GM12878 (cell line): ENCODE measurements around the gene BTNL2. TPM values are rescaled to one million over a fixed set of nuclear protein-coding genes. Genes with fewer than 3 reads are reported as not detected.

ENCODE experiments used
- ATAC-seq: fragments of 200-7000 bp; cut with Tn5 transposase; 3 replicates; pipeline ENCODE4 v1.9.1; 2020; ENCODE audit warnings: mild to moderate bottlenecking, moderate library complexity
- BruUV-seq: library from RNA; stranded (reverse); fragments of 400-500 nt; replicated peaks from 2 replicates; lab custom pipeline; 2021; lab: Mats Ljungman, UMichigan
- CTCF ChIA-PET: fragments of 300-600 bp; sonication (Branson Sonifier 250); formaldehyde crosslinking; extraction: SDS; loops from one replicate; lab custom pipeline; 2021; ENCODE audit warnings: inconsistent platforms; lab: Yijun Ruan, JAX
- POLR2A ChIA-PET: fragments of 350-600 bp; formaldehyde crosslinking; extraction: SDS; loops from one replicate; lab custom pipeline; 2021; ENCODE audit warnings: inconsistent platforms; lab: Charles Lee
- RAD21 ChIA-PET: fragments of 300-600 bp; sonication (Branson Sonifier 250); formaldehyde crosslinking; loops from one replicate; lab custom pipeline; 2023; ENCODE audit warnings: antibody characterized with exemption; ENCODE audit not compliant: unreplicated experiment; lab: Charles Lee
- SMC1A ChIA-PET: fragments of 300-600 bp; sonication (Branson Sonifier 250); formaldehyde crosslinking; loops from one replicate; lab custom pipeline; 2023; ENCODE audit not compliant: unreplicated experiment, uncharacterized antibody; lab: Charles Lee
- DNase-seq: peaks from one replicate; pipeline ENCODE4 v3.0.0-alpha.2; 2011; ENCODE audit warnings: low read depth, low spot score
- FAIRE-seq: peaks from 3 replicates; lab custom pipeline; 2011; peaks lifted over from hg19 to GRCh38; lab: Jason Lieb, UNC
- H2AFZ ChIP-seq: 2 replicates; pipeline ENCODE4 v1.6.0; 2011; ENCODE audit warnings: low read depth, low read length, control low read depth; ENCODE audit not compliant: control insufficient read depth
- H3K27ac ChIP-seq: 2 replicates; pipeline ENCODE4 v1.5.1; 2011; ENCODE audit warnings: control low read depth; ENCODE audit not compliant: control insufficient read depth, insufficient read depth
- H3K27me3 ChIP-seq, 2 experiments: replicated peaks in 1 of 2; 2 replicates each; pipeline versions ENCODE4 v1.6.0 to v1.6.1; 2011; ENCODE audit warnings: low read length in 1 of 2; ENCODE audit not compliant: control insufficient read depth in 2 of 2, insufficient read depth in 2 of 2
- H3K36me3 ChIP-seq, 2 experiments: 2 replicates each; pipeline ENCODE4 v1.5.1; 2011; ENCODE audit warnings: low read length in 1 of 2; ENCODE audit not compliant: control insufficient read depth in 2 of 2, insufficient read depth in 2 of 2
- H3K4me1 ChIP-seq: 2 replicates; pipeline ENCODE4 v1.6.1; 2011; ENCODE audit warnings: mild to moderate bottlenecking, low read length, moderate library complexity, mixed read lengths; ENCODE audit not compliant: control insufficient read depth, insufficient read depth
- H3K4me2 ChIP-seq: 2 replicates; pipeline ENCODE4 v1.6.0; 2011; ENCODE audit warnings: control low read depth; ENCODE audit not compliant: control insufficient read depth, insufficient read depth
- H3K4me3 ChIP-seq: fragments of 200-600 bp; sonication (generic); 2 replicates; pipeline ENCODE4 v1.5.1; 2016
- H3K79me2 ChIP-seq: 2 replicates; pipeline ENCODE4 v1.6.0; 2011; ENCODE audit warnings: low read length; ENCODE audit not compliant: control insufficient read depth, insufficient read depth
- H3K9ac ChIP-seq: 2 replicates; pipeline ENCODE4 v1.8.0; 2011; ENCODE audit warnings: low read length, control low read depth, mixed read lengths; ENCODE audit not compliant: control insufficient read depth, insufficient read depth
- H3K9me3 ChIP-seq: replicated peaks from 3 replicates; pipeline ENCODE4 v1.5.1; 2011; ENCODE audit warnings: mild to moderate bottlenecking, low read length; ENCODE audit not compliant: control insufficient read depth, insufficient read depth
- H4K20me1 ChIP-seq: 2 replicates; pipeline ENCODE4 v1.6.0; 2011; ENCODE audit not compliant: control insufficient read depth, insufficient read depth
- NFXL1 ChIP-seq: fragments of 450-650 bp; IDR thresholded peaks from 2 replicates; pipeline ENCODE4 v1.6.1; 2017; ENCODE audit warnings: antibody characterized with exemption, mild to moderate bottlenecking, borderline replicate concordance
- NFYB ChIP-seq: IDR thresholded peaks from 2 replicates; pipeline ENCODE4 v1.6.1; 2011; ENCODE audit warnings: low read depth, mild to moderate bottlenecking, low read length, improper control_type of control experiment, moderate library complexity; ENCODE audit not compliant: insufficient read depth
- NR2C2 ChIP-seq: IDR thresholded peaks from 2 replicates; pipeline ENCODE4 v1.6.1; 2011; ENCODE audit warnings: borderline replicate concordance, low read depth; ENCODE audit not compliant: control insufficient read depth, insufficient read length
- NR2F1 ChIP-seq: fragments of 450-650 bp; conservative IDR thresholded peaks from 2 replicates; pipeline ENCODE4 v1.6.1; 2017; ENCODE audit warnings: mild to moderate bottlenecking
- RB1 ChIP-seq: fragments of 450-650 bp; formaldehyde crosslinking; IDR thresholded peaks from 2 replicates; pipeline ENCODE4 v1.6.1; 2017; ENCODE audit warnings: mild to moderate bottlenecking, borderline replicate concordance
- YY1 ChIP-seq: IDR thresholded peaks from 2 replicates; pipeline ENCODE4 v1.6.1; 2011; ENCODE audit warnings: low read depth, mild to moderate bottlenecking, low read length
- WGBS: methylation state at CpG from one replicate; pipeline ENCODE4 v1.1.6; 2016; ENCODE audit warnings: low lambda C conversion rate; ENCODE audit not compliant: insufficient replicate concordance, insufficient coverage; ENCODE audit errors: missing lambda C conversion rate; 5-methylcytosine and 5-hydroxymethylcytosine counted together
- in situ Hi-C: fragments of 300-500 bp; cut with MboI; formaldehyde crosslinking; loops from 9 replicates; pipeline ENCODE4 v1.14.3; 2018; ENCODE audit warnings: mixed read lengths
- intact Hi-C: fragments of 100-400 bp; cut with micrococcal nuclease; formaldehyde crosslinking; loops from one replicate; pipeline ENCODE4 v1.14.2; 2022; ENCODE audit not compliant: unreplicated experiment
- polyA plus RNA-seq, 11 experiments: library from polyadenylated mRNA; depleted of rRNA in 4 of 11; unstranded in 6 of 11; stranded (reverse) in 5 of 11; fragments of >200 nt; fragmentation: Nextera tagmentation in 4 of 11; fragmentation: Illumina TruSeq in 1 of 11; extraction: Ambion mirVana in 4 of 11; extraction: Trizol in 1 of 11; gene quantifications; 1 replicate in 1 of 11; 2 replicates in 10 of 11; pipeline versions ENCODE4 v1.2.1 to v1.2.3, GENCODE V29; 2011 to 2016; ENCODE audit warnings: inconsistent platforms in 2 of 11, missing spikeins in 2 of 11, low read depth in 1 of 11
- total RNA-seq, 4 experiments: library from RNA; depleted of rRNA in 3 of 4; stranded (reverse); fragments of >200 nt in 3 of 4; fragmentation: Illumina TruSeq in 1 of 4; extraction: Trizol in 1 of 4; gene quantifications; 2 replicates each; pipeline versions ENCODE4 v1.2.1 to v1.2.3, GENCODE V29; 2013 to 2021
- TF ChIP-seq, protein P1 (sequence below): IDR thresholded peaks from 2 replicates; pipeline ENCODE4 v1.6.1; 2011; ENCODE audit warnings: borderline replicate concordance, low read depth, mild to moderate bottlenecking, moderate library complexity, low read length; ENCODE audit not compliant: insufficient read depth, poor library complexity, severe bottlenecking
- TF ChIP-seq, protein P2 (sequence below): fragments of 450-650 bp; IDR thresholded peaks from 2 replicates; pipeline ENCODE4 v1.6.1; 2016; ENCODE audit warnings: mild to moderate bottlenecking

The BTNL2 gene
- total and polyA plus RNA-seq, 10 of the 15 experiments (the other 5 are each of a cell fraction or from before 2014, with no cell fraction given): 0.11 to 0.29 (median 0.26) TPM; not detected in 5

DNA sequence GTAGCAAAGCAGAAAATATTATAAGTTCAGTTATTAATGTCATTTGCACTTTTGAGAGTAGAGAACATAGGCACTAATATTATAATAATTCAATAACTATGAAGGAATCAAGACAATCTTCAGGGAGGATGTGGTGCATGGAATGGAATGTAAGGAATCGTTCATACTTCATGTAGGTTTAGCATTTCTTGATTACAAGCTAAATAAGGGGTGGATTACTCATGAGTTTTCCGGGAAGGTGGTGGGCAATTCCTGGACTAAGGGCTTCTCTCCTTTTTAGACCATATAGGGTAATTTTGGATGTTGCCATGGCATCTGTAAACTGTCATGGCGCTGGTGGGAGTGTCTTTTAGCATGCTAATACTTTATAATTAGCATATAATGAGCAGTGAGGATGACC, 9.1 kb upstream of the BTNL2 start:
- CTCF ChIA-PET: interaction anchor here (0.6 to 11.1 kb wide), 13 partner anchors 9 to 569 kb away, joined by 3 to 200 read pairs (median 8); no protein-coding TSS in a partner anchor
- peaks cover 0 to 1% of the 10 kb centered on the region in 2 experiments; a peak in 2 of 4 replicates for H3K27me3 ChIP-seq
- 50% methylated on average over 3 of the region's 3 CpGs for WGBS
- H3K4me2 ChIP-seq: peak overlapping the region; percentile 76; the same call in 1 of the 2 replicates
- no peak for ATAC-seq
- no peaks in the 10 kb centered on the region for H3K79me2 ChIP-seq
- no TSS peak for BruUV-seq
- H2AFZ ChIP-seq: no peak overlapping the region
- H3K27ac ChIP-seq: no peak overlapping the region
- intact Hi-C loops: no loop called here
- POLR2A ChIA-PET: interaction anchor here (0.6 kb wide), 1 partner anchor 742 kb away, joined by 3 read pairs; no protein-coding TSS in a partner anchor
- FAIRE-seq: no peak
- no peaks in the 10 kb centered on the region for H3K36me3 ChIP-seq
- DNase-seq: no peak
- no peak for TF ChIP-seq NR2C2
- TF ChIP-seq YY1: 0 out of 2 replicates have a peak, but pooled peaks have one; percentile 22
- no peak for TF ChIP-seq NFXL1
- TF ChIP-seq NR2F1: no peak
- TF ChIP-seq RB1: no peak
- TF ChIP-seq, protein P1, sequence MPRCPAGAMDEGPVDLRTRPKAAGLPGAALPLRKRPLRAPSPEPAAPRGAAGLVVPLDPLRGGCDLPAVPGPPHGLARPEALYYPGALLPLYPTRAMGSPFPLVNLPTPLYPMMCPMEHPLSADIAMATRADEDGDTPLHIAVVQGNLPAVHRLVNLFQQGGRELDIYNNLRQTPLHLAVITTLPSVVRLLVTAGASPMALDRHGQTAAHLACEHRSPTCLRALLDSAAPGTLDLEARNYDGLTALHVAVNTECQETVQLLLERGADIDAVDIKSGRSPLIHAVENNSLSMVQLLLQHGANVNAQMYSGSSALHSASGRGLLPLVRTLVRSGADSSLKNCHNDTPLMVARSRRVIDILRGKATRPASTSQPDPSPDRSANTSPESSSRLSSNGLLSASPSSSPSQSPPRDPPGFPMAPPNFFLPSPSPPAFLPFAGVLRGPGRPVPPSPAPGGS: no peak
- TF ChIP-seq, protein P2, sequence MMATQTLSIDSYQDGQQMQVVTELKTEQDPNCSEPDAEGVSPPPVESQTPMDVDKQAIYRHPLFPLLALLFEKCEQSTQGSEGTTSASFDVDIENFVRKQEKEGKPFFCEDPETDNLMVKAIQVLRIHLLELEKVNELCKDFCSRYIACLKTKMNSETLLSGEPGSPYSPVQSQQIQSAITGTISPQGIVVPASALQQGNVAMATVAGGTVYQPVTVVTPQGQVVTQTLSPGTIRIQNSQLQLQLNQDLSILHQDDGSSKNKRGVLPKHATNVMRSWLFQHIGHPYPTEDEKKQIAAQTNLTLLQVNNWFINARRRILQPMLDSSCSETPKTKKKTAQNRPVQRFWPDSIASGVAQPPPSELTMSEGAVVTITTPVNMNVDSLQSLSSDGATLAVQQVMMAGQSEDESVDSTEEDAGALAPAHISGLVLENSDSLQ: no peak
- no peak for TF ChIP-seq NFYB
- H3K9me3 ChIP-seq: no peaks in the 10 kb centered on the region
- in situ Hi-C loops: no loop called here
- SMC1A ChIA-PET: interaction anchor here (0.7 to 6.5 kb wide), 10 partner anchors 10 to 452 kb away, joined by 3 to 99 read pairs (median 32); no protein-coding TSS in a partner anchor
- RAD21 ChIA-PET: interaction anchor here (0.9 to 7.5 kb wide), 6 partner anchors 17 to 370 kb away, joined by 3 to 72 read pairs (median 8); no protein-coding TSS in a partner anchor
- no peak overlapping the region for H3K4me3 ChIP-seq
- H3K9ac ChIP-seq: no peak overlapping the region
- no peaks in the 10 kb centered on the region for H3K4me1 ChIP-seq
- no peaks in the 10 kb centered on the region for H4K20me1 ChIP-seq
